DOHH2 (cell line): ENCODE data around the gene NKX3-2.

Experiments used
- H3F3A ChIP-seq: fragments of 200-600 bp; sonication (generic), shearing (Covaris generic); 2 replicates; pipeline ENCODE4 v1.6.0; 2016; ENCODE audit warnings: antibody characterized with exemption, mild to moderate bottlenecking; ENCODE audit not compliant: control insufficient read depth, insufficient read depth
- H3K27ac ChIP-seq: fragments of 200-600 bp; sonication (generic); 2 replicates; pipeline ENCODE4 v1.5.1; 2014; ENCODE audit warnings: low read depth, mild to moderate bottlenecking, low read length, moderate library complexity
- H3K27me3 ChIP-seq: fragments of 200-600 bp; sonication (generic); 2 replicates; pipeline ENCODE4 v1.6.1; 2014; ENCODE audit warnings: mild to moderate bottlenecking, low read length, mixed read lengths; ENCODE audit not compliant: control insufficient read depth
- H3K36me3 ChIP-seq: fragments of 200-600 bp; sonication (generic); 2 replicates; pipeline ENCODE4 v1.6.1; 2014; ENCODE audit warnings: mild to moderate bottlenecking, low read length, moderate library complexity, mixed read lengths; ENCODE audit not compliant: control insufficient read depth
- H3K4me1 ChIP-seq: fragments of 200-600 bp; sonication (generic); 2 replicates; pipeline ENCODE4 v1.6.1; 2014; ENCODE audit warnings: mild to moderate bottlenecking, low read length, mixed read lengths; ENCODE audit not compliant: control insufficient read depth
- H3K4me2 ChIP-seq: fragments of 200-600 bp; sonication (generic); 2 replicates; pipeline ENCODE4 v1.6.0; 2014; ENCODE audit warnings: mild to moderate bottlenecking, low read length, moderate library complexity
- H3K4me3 ChIP-seq: fragments of 200-600 bp; sonication (generic); 2 replicates; pipeline ENCODE4 v1.5.1; 2014; ENCODE audit warnings: mild to moderate bottlenecking, low read length, mixed read lengths
- H3K79me2 ChIP-seq: fragments of 200-600 bp; sonication (generic); 2 replicates; pipeline ENCODE4 v1.6.1; 2014; ENCODE audit warnings: mild to moderate bottlenecking, low read length, mixed read lengths; ENCODE audit not compliant: control insufficient read depth
- H3K9me2 ChIP-seq: fragments of 200-600 bp; sonication (generic); replicated peaks from 2 replicates; pipeline ENCODE4 v1.6.1; 2014; ENCODE audit warnings: mild to moderate bottlenecking, low read length, mixed read lengths; ENCODE audit not compliant: control insufficient read depth
- H3K9me3 ChIP-seq: fragments of 200-600 bp; sonication (generic); 2 replicates; pipeline ENCODE4 v1.6.1; 2014; ENCODE audit warnings: antibody characterized with exemption, low read length, mixed read lengths; ENCODE audit not compliant: control insufficient read depth, insufficient read depth
- H4K20me1 ChIP-seq: fragments of 200-600 bp; sonication (generic); 2 replicates; pipeline ENCODE4 v1.6.0; 2014; ENCODE audit warnings: low read depth, mild to moderate bottlenecking, antibody characterized with exemption, low read length, moderate library complexity; ENCODE audit not compliant: control insufficient read depth, insufficient read depth
- CTCF ChIP-seq: fragments of 200-600 bp; sonication (generic); IDR thresholded peaks from one replicate; pipeline ENCODE4 v1.5.1; 2014; ENCODE audit warnings: antibody characterized with exemption, mild to moderate bottlenecking, low read depth, low read length; ENCODE audit not compliant: poor library complexity, severe bottlenecking
- EZH2phosphoT487 ChIP-seq: fragments of 200-600 bp; sonication (generic); IDR thresholded peaks from 2 replicates; pipeline ENCODE4 v1.6.1; 2017; ENCODE audit warnings: borderline replicate concordance, mild to moderate bottlenecking, antibody characterized with exemption, low read length, moderate library complexity, mixed read lengths

NKX3-2 gene

GRCh38 chr4:13492747-13493146 lies 51.6 kb downstream of the NKX3-2 start:
- Histone ChIP-seq H4K20me1 (no peaks in the 10 kb centered on the region), H3K4me2 (no peak overlapping the region), H3K4me3 (no peak overlapping the region), H3K27ac (no peak overlapping the region), H3K36me3 (no peaks in the 10 kb centered on the region), H3K27me3 (peaks cover 10% of the 10 kb centered on the region; the same call in 1 of the 2 replicates), H3K4me1 (no peaks in the 10 kb centered on the region), H3K9me3 (peaks cover 4% of the 10 kb centered on the region; the same call in 1 of the 2 replicates), H3K79me2 (no peaks in the 10 kb centered on the region), H3K9me2 (no peaks in the 10 kb centered on the region), H3F3A (no peaks in the 10 kb centered on the region)
- no peak for TF ChIP-seq EZH2phosphoT487
- TF ChIP-seq CTCF = no peak
